Measurements from ENCODE around the gene CREBBP. TPM values are rescaled to one million over a fixed set of nuclear protein-coding genes. Genes with fewer than 3 reads are reported as not detected.

The CREBBP gene
- total and polyA plus RNA-seq, 9 of the 15 experiments (the other 6 are each of a cell fraction or from before 2014, with no cell fraction given), result 0.70 to 24.8 (median 5.6) TPM

DNA sequence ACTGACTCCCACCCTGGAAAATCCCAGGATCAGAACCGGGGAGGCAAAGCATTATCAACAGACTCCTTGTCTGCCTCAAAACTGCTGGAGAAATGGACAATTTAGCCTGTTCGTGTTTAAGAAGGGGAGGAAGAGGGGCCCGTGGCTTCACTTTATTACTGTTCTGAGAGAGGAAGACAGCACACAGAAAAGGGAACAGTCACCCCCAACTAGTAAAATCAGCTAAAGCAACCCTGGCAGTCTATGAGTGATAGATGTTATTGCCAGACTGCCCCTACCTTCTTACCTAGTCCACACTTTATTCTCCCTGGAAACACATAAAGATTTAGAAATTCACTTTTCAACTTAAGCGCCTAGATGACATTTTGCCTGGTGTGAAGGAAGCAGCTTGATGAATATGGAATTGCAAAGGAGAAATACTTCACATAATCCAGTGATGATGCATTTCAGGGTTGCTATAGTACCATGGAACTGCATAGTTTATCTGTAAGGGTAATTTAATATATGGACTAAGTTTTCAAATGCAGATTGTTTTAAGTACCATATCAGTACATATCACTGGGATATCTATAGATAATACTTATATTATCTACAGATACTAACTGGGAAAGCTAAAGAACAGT lies 126.3 kb downstream of the CREBBP start:
- H3K27me3 ChIP-seq (ENCODE audit: control insufficient read depth in 2 of 2, insufficient read depth in 2 of 2, low read length in 2 of 2), result no peaks in the 10 kb centered on the region
- no peak overlapping the region for H3K9ac ChIP-seq (ENCODE audit: insufficient read depth in 1 of 2, low read depth in 2 of 2, low read length in 2 of 2)
- FAIRE-seq (no peak), ATAC-seq (no peak), DNase-seq (ENCODE audit: extremely low read depth in 1 of 4, low spot score in 3 of 4) (no peak)
- no peaks in the 10 kb centered on the region for H3K4me1 ChIP-seq (replicated peaks in 1 of 2; ENCODE audit: control insufficient read depth in 2 of 2, insufficient read depth in 2 of 2, low read length in 2 of 2)
- no peaks in the 10 kb centered on the region for H3K9me1 ChIP-seq (ENCODE audit: control insufficient read depth, insufficient read depth, low read length)
- no peak overlapping the region for H3K4me2 ChIP-seq (ENCODE audit: insufficient read depth, low read length)
- intact Hi-C loops (cut with micrococcal nuclease) (no loop called here), in situ Hi-C loops (cut with MboI) (no loop called here)
- no peak overlapping the region for H2AFZ ChIP-seq (ENCODE audit: low read depth, low read length)
- H3K27ac ChIP-seq (ENCODE audit: extremely low read depth, low read depth, low read length), result no peak overlapping the region
- no peaks in the 10 kb centered on the region for H3K9me3 ChIP-seq (replicated peaks; ENCODE audit: control insufficient read depth, insufficient read depth, low read depth, low read length)
- CTCF ChIA-PET (ENCODE audit: low intra/inter-chr PET ratio), result no interaction called here
- no TSS peak for BruUV-seq (replicated peaks)
- H3K36me3 ChIP-seq (ENCODE audit: control insufficient read depth, insufficient read depth, low read length), result peaks cover 57% of the 10 kb centered on the region
- no peak overlapping the region for H3K4me3 ChIP-seq
- no peak for TF ChIP-seq EGR1 (conservative IDR thresholded peaks at IDR 0.05)
- TF ChIP-seq, protein P1, sequence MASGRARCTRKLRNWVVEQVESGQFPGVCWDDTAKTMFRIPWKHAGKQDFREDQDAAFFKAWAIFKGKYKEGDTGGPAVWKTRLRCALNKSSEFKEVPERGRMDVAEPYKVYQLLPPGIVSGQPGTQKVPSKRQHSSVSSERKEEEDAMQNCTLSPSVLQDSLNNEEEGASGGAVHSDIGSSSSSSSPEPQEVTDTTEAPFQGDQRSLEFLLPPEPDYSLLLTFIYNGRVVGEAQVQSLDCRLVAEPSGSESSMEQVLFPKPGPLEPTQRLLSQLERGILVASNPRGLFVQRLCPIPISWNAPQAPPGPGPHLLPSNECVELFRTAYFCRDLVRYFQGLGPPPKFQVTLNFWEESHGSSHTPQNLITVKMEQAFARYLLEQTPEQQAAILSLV (tag; IDR thresholded peaks at IDR 0.05), result no peak
- TF ChIP-seq ZNF217 (CRISPR knock-in tag; IDR thresholded peaks at IDR 0.05), result no peak
- TF ChIP-seq BDP1 (IDR thresholded peaks at IDR 0.05; ENCODE audit: insufficient read depth, insufficient read length), result no peak
- TF ChIP-seq, protein P2, sequence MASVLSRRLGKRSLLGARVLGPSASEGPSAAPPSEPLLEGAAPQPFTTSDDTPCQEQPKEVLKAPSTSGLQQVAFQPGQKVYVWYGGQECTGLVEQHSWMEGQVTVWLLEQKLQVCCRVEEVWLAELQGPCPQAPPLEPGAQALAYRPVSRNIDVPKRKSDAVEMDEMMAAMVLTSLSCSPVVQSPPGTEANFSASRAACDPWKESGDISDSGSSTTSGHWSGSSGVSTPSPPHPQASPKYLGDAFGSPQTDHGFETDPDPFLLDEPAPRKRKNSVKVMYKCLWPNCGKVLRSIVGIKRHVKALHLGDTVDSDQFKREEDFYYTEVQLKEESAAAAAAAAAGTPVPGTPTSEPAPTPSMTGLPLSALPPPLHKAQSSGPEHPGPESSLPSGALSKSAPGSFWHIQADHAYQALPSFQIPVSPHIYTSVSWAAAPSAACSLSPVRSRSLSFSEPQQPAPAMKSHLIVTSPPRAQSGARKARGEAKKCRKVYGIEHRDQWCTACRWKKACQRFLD (CRISPR knock-in tag; IDR thresholded peaks at IDR 0.05), result no peak
- no peak for TF ChIP-seq TEAD1 (CRISPR knock-in tag; IDR thresholded peaks at IDR 0.05)
- no peak for TF ChIP-seq EHMT2 (IDR thresholded peaks at IDR 0.05)
- TF ChIP-seq ZNF696 (CRISPR knock-in tag; conservative IDR thresholded peaks at IDR 0.05), result no peak
- TF ChIP-seq TFAM (CRISPR knock-in tag; conservative IDR thresholded peaks at IDR 0.05), result no peak
- TF ChIP-seq SOX6 (IDR thresholded peaks at IDR 0.05), result no peak
- TF ChIP-seq HLTF (IDR thresholded peaks at IDR 0.05), result no peak
- TF ChIP-seq KDM2B (CRISPR knock-in tag; IDR thresholded peaks at IDR 0.05), result no peak
- no peak for TF ChIP-seq HDGF (IDR thresholded peaks at IDR 0.05)
- TF ChIP-seq ZSCAN29 (IDR thresholded peaks at IDR 0.05), result no peak
- H4K20me1 ChIP-seq (replicated peaks; ENCODE audit: control insufficient read depth, insufficient read depth, low read length), result no peaks in the 10 kb centered on the region
- POLR2A ChIA-PET, result no interaction called here
- H3K79me2 ChIP-seq (ENCODE audit: control insufficient read depth, insufficient read depth, low read length), result no peaks in the 10 kb centered on the region
- WGBS (ENCODE audit: insufficient coverage, low coverage, missing lambda C conversion rate), result 72% methylated on average over 4 of the region's 4 CpGs

Measured in K562 (cell line).